ENCODE results near the gene ZNF407.

Gene ZNF407

GRCh38 chr18:74826572-74826971 lies 228.9 kb downstream of the ZNF407 start (continued):
- no peak for TF ChIP-seq ZNF311 (tag by site-specific recombination; IDR thresholded peaks at IDR 0.05; ENCODE audit: borderline replicate concordance)
- TF ChIP-seq ZNF571 (tag by site-specific recombination; IDR thresholded peaks at IDR 0.05) = no peak
- TF ChIP-seq ZNF350 (tag by site-specific recombination; IDR thresholded peaks at IDR 0.05) = no peak
- TF ChIP-seq ZNF626 (tag by site-specific recombination; IDR thresholded peaks at IDR 0.05) = no peak
- TF ChIP-seq ZNF514 (tag by site-specific recombination; IDR thresholded peaks at IDR 0.05) = no peak
- no peak for TF ChIP-seq KLF1 (tag by site-specific recombination; IDR thresholded peaks at IDR 0.05)
- TF ChIP-seq REST (tag by site-specific recombination; IDR thresholded peaks at IDR 0.05) = no peak
- TF ChIP-seq ZBTB21 (tag by site-specific recombination; IDR thresholded peaks at IDR 0.05) = peak; percentile 83; the same call in 1 of the 2 replicates
- peak; percentile 48; the same call in 1 of the 2 replicates for TF ChIP-seq ZNF692 (tag by site-specific recombination; IDR thresholded peaks at IDR 0.05)
- TF ChIP-seq AEBP2 (tag by site-specific recombination; IDR thresholded peaks at IDR 0.05; ENCODE audit: borderline replicate concordance) = no peak
- TF ChIP-seq IKZF3 (tag by site-specific recombination; IDR thresholded peaks at IDR 0.05) = no peak
- TF ChIP-seq TSHZ1 (tag by site-specific recombination; IDR thresholded peaks at IDR 0.05; ENCODE audit: borderline replicate concordance) = no peak
- TF ChIP-seq ZNF2 (tag by site-specific recombination; IDR thresholded peaks at IDR 0.05) = no peak
- TF ChIP-seq ZNF600 (tag by site-specific recombination; IDR thresholded peaks at IDR 0.05) = 0 out of 2 replicates have a peak, but pooled peaks have one; percentile 45
- no peak for TF ChIP-seq ZNF501 (tag by site-specific recombination; IDR thresholded peaks at IDR 0.05)
- TF ChIP-seq MYNN (tag by site-specific recombination; IDR thresholded peaks at IDR 0.05; ENCODE audit: borderline replicate concordance) = no peak
- 0 out of 2 replicates have a peak, but pooled peaks have one; percentile 38 for TF ChIP-seq ZNF660 (tag by site-specific recombination; IDR thresholded peaks at IDR 0.05)
- TF ChIP-seq ZNF24 (tag by site-specific recombination; IDR thresholded peaks at IDR 0.05) = no peak
- TF ChIP-seq ZNF843 (tag by site-specific recombination; IDR thresholded peaks at IDR 0.05) = no peak
- TF ChIP-seq ZNF274 (IDR thresholded peaks at IDR 0.05; ENCODE audit: low read length) = no peak
- TF ChIP-seq ZNF274 (tag by site-specific recombination; IDR thresholded peaks at IDR 0.05; ENCODE audit: borderline replicate concordance) = no peak
- no peak for TF ChIP-seq ZNF138 (tag by site-specific recombination; IDR thresholded peaks at IDR 0.05; ENCODE audit: borderline replicate concordance)
- TF ChIP-seq ZNF398 (tag by site-specific recombination; IDR thresholded peaks at IDR 0.05) = no peak
- peak; percentile 91 for TF ChIP-seq ATF2 (tag by site-specific recombination; IDR thresholded peaks at IDR 0.05; ENCODE audit: low read depth)
- no peak for TF ChIP-seq ZNF23 (tag by site-specific recombination; IDR thresholded peaks at IDR 0.05; ENCODE audit: borderline replicate concordance)
- no peak for TF ChIP-seq ZBTB6 (tag by site-specific recombination; IDR thresholded peaks at IDR 0.05)

All from HEK293 (cell line).